AG04449 (cell line): ENCODE measurements around the gene LTBP4.
"Not testable (repeated sequence)": the region's sequence is repeated elsewhere in the genome, so short reads cannot be mapped to it uniquely, and the experiment has no call there.

Source experiments
- CTCF ChIA-PET: fragments of 350-600 bp; formaldehyde crosslinking; extraction: SDS; loops from one replicate; lab custom pipeline; 2021; ENCODE audit warnings: antibody characterized with exemption; lab: Yijun Ruan, JAX
- POLR2A ChIA-PET: fragments of 400-600, 350-600 bp; formaldehyde crosslinking; extraction: SDS; loops from one replicate; lab custom pipeline; 2020; ENCODE audit warnings: antibody characterized with exemption, inconsistent platforms; lab: Yijun Ruan, JAX
- DNase-seq: peaks from one replicate; pipeline ENCODE4 v3.0.0-alpha.2; 2010; ENCODE audit warnings: low read depth, low spot score
- H3K4me3 ChIP-seq: 2 replicates; pipeline ENCODE4 v1.5.1; 2011; ENCODE audit warnings: low read depth, mild to moderate bottlenecking, control low read depth, low read length
- CTCF ChIP-seq: IDR thresholded peaks from one replicate; pipeline ENCODE4 v1.5.1; 2011; ENCODE audit warnings: mild to moderate bottlenecking, moderate library complexity, low read length, control low read depth, inconsistent platforms; ENCODE audit not compliant: insufficient read depth; ENCODE audit errors: missing control alignments

Gene LTBP4

GRCh38 chr19:40588110-40588854, 12.9 kb upstream of the LTBP4 start:
- ChIA-PET POLR2A (no interaction called here), CTCF (interaction anchor here (1.2 to 4.4 kb wide), 2 partner anchors 11 to 46 kb away, joined by 5 to 23 read pairs; partner anchors contain the start of gene LTBP4)
- TF ChIP-seq CTCF: no peak
- H3K4me3 ChIP-seq: no peak overlapping the region
- DNase-seq: no peak

- ChIA-PET POLR2A (interaction anchor here (1.0 kb wide), 1 partner anchor 241 kb away, joined by 3 read pairs; the partner anchor contains the start of genes C19orf47 and PLD3), CTCF (interaction anchor here (1.2 to 4.4 kb wide), 2 partner anchors 10 to 46 kb away, joined by 5 to 23 read pairs; partner anchors contain the start of gene LTBP4)
- H3K4me3 ChIP-seq: no peak overlapping the region
- DNase-seq: no peak
- no peak for TF ChIP-seq CTCF
Observed at GRCh38 chr19:40588926-40589569, 12.1 kb upstream of the LTBP4 start.

GRCh38 chr19:40589591-40590429, 11.4 kb upstream of the LTBP4 start:
- no peak overlapping the region for H3K4me3 ChIP-seq
- POLR2A ChIA-PET: interaction anchor here (1.0 kb wide), 1 partner anchor 241 kb away, joined by 3 read pairs; the partner anchor contains the start of genes C19orf47 and PLD3
- CTCF ChIA-PET: interaction anchor here (4.4 kb wide), 1 partner anchor 10 kb away, joined by 23 read pairs; the partner anchor contains the start of gene LTBP4
- TF ChIP-seq CTCF: no peak
- DNase-seq: no peak

- ChIA-PET CTCF (interaction anchor here (4.4 kb wide), 1 partner anchor 9 kb away, joined by 23 read pairs; the partner anchor contains the start of gene LTBP4), POLR2A (no interaction called here)
- DNase-seq: no peak
- H3K4me3 ChIP-seq: no peak overlapping the region
- no peak for TF ChIP-seq CTCF
Observed at GRCh38 chr19:40590464-40591265, 10.5 kb upstream of the LTBP4 start.

GRCh38 chr19:40591724-40592123, 9.4 kb upstream of the LTBP4 start:
- H3K4me3 ChIP-seq, POLR2A ChIA-PET, DNase-seq, CTCF ChIA-PET: not testable (repeated sequence)

GRCh38 chr19:40592170-40592569, 9.0 kb upstream of the LTBP4 start:
- ChIA-PET CTCF (interaction anchor here (0.6 kb wide), 1 partner anchor 60 kb away, joined by 3 read pairs; no protein-coding TSS in a partner anchor), POLR2A (no interaction called here)
- no peak for DNase-seq
- H3K4me3 ChIP-seq: no peak overlapping the region
- no peak for TF ChIP-seq CTCF
